Heart right ventricle (tissue), 16 donors: ENCODE data around the gene RBM14. TPM values are rescaled to one million over a fixed set of nuclear protein-coding genes. Genes with fewer than 3 reads are reported as not detected.
A peak's percentile ranks its signal among the peaks of the same experiment; 100 is the strongest.

Source experiments
- ATAC-seq, 8 donors: fragments of 200-7000 bp; cut with Tn5 transposase; one replicate each; pipeline ENCODE4 v1.9.1; 2020; ENCODE audit warnings: mild to moderate bottlenecking in 8 of 8, moderate library complexity in 8 of 8, moderate number of reproducible peaks in 1 of 8
- DNase-seq, 2 donors: peaks; one replicate each; pipeline ENCODE4 v3.0.0-alpha.2; 2020
- H3K27ac ChIP-seq, 10 donors: fragments of 200-600 bp; sonication (generic) in 2 of 10; one replicate each; pipeline versions ENCODE4 v1.5.0 to v1.8.0; 2020 to 2022; ENCODE audit warnings: mild to moderate bottlenecking in 3 of 10
- H3K27me3 ChIP-seq, 7 donors: fragments of 200-600 bp; one replicate each; pipeline ENCODE4 v1.8.0; 2021 to 2022; ENCODE audit warnings: mild to moderate bottlenecking in 2 of 7
- H3K36me3 ChIP-seq, 9 donors: fragments of 200-600 bp; sonication (generic) in 1 of 9; one replicate each; pipeline versions ENCODE4 v1.5.0 to v1.8.0; 2020 to 2022; ENCODE audit warnings: mild to moderate bottlenecking in 2 of 9
- H3K4me1 ChIP-seq, 9 donors: fragments of 200-600 bp; sonication (generic) in 1 of 9; one replicate each; pipeline versions ENCODE4 v1.5.0 to v1.8.0; 2020 to 2022; ENCODE audit warnings: mild to moderate bottlenecking in 4 of 9
- H3K4me3 ChIP-seq, 10 donors: fragments of 200-600 bp; sonication (generic) in 2 of 10; one replicate each; pipeline versions ENCODE4 v1.5.0 to v1.8.0; 2020 to 2022; ENCODE audit warnings: mild to moderate bottlenecking in 7 of 10, moderate library complexity in 2 of 10
- H3K9me3 ChIP-seq, 11 donors: fragments of 200-600 bp in 10 of 11; sonication (generic) in 2 of 11; one replicate each; pipeline versions ENCODE4 v1.5.0 to v1.8.0; 2013 to 2022; ENCODE audit warnings: mild to moderate bottlenecking in 2 of 11, control low read depth in 1 of 11, moderate library complexity in 1 of 11
- CTCF ChIP-seq, 9 donors: fragments of 200-600 bp; sonication (generic) in 2 of 9; IDR thresholded peaks; one replicate each; pipeline versions ENCODE4 v1.5.0 to v1.8.0; 2021 to 2022; ENCODE audit warnings: antibody characterized with exemption in 9 of 9, mild to moderate bottlenecking in 5 of 9, moderate library complexity in 1 of 9
- WGBS, 2 donors: extraction: QIAGEN DNeasy Blood & Tissue Kit; methylation state at CpG; one replicate each; pipeline ENCODE4 v1.1.7; 2013; ENCODE audit warnings: inconsistent platforms in 1 of 2; 5-methylcytosine and 5-hydroxymethylcytosine counted together
- intact Hi-C, 10 donors: fragments of 100-400 bp; cut with DNase I; formaldehyde crosslinking; loops; one replicate each; pipeline versions ENCODE4 v1.11.1 to v1.14.2; 2022
- polyA plus RNA-seq, 2 donors: library from polyadenylated mRNA; stranded (reverse); fragments of 200-250 nt; gene quantifications; one replicate each; pipeline ENCODE4 v1.2.3, GENCODE V29; 2013
- total RNA-seq, 10 donors: library from RNA; stranded (reverse); fragmentation: NEBNext Ultra II Directional in 3 of 10; extraction: Animal tissue kit (Norgen Biotek cat#: 25700) in 3 of 10; gene quantifications; one replicate each; pipeline versions ENCODE4 v1.2.1 to v1.2.4, GENCODE V29; 2021 to 2023
- donor health status: Arrhythmogenic right ventricular cardiomyopathy.
- donor health status: ischemic (EF 13 %, LVEDD 7.1; RV severe dilation, severe dysfunction).
- donor health status: healthy with polysubstance abuse.
- donor health status: DM: no; HTN: yes; CAD: no.
- donor health status: DM: no; HTN: no; CAD: no.
- donor health status: ischemic (EF 25% LVEDD 6.9; RV normal size, moderate dysfunction).
- donor health status: ischemic (EF 25% LVEDD 5.7; RV mildly dilated, moderate dysfunction).
- donor health status: healthy.
- donor health status: DM: yes; HTN: yes; CAD: no.
- donor health status: Ischemic cardiomyopathy.
- donor health status: ischemic (EF 35%, LVEDD 5.7; RV mildly dilated, moderate dysfunction).
- donor health status: nonischemic (EF 11% LVEDD 7.7; RV severe dilation, severe dysfunction).
- donor health status: DM: yes; HTN: yes; CAD: no.
- donor health status: PGD.
- donor health status: ischemic (EF 29% LVEDD 5.4; RV normal size, mild dysfunction).
- donor health status: nonischemic (EF 23%, LVEDD 6.1; RV moderate dilation, normal function).

RBM14 gene
- total and polyA plus RNA-seq, 12 donors = 16.2 to 49.7 (median 28.3) TPM

- Histone ChIP-seq H3K4me3 (no peak overlapping the region), H3K36me3 (peaks cover 0 to 36% (median 10%) of the 10 kb centered on the region in 9 donors), H3K4me1 (peaks cover 8 to 22% (median 17%) of the 10 kb centered on the region in 9 donors), H3K27me3 (no peaks in the 10 kb centered on the region), H3K27ac (peak overlapping the region in 6 of 10 donors; percentile 9 to 57 (median 36)), H3K9me3 (no peaks in the 10 kb centered on the region)
- DNase-seq (peak; percentile 40 to 53), ATAC-seq (peak; percentile 40 to 85 (median 69))
- TF ChIP-seq CTCF (IDR thresholded peaks at IDR 0.05) = no peak
- intact Hi-C loops = no loop called here
- 33 to 36% methylated on average over 8 of the region's 8 CpGs for WGBS, 2 donors
Measured at GRCh38 chr11:66607126-66607834, 9.2 kb upstream of the RBM14 start.

- DNase-seq (no peak), ATAC-seq (no peak)
- no peak for TF ChIP-seq CTCF (IDR thresholded peaks at IDR 0.05)
- no peaks in the 10 kb centered on the region for H3K27me3 ChIP-seq
- WGBS, 2 donors = 60 to 68% methylated on average over 4 of the region's 4 CpGs
- H3K9me3 ChIP-seq = no peaks in the 10 kb centered on the region
- peaks cover 8 to 20% (median 12%) of the 10 kb centered on the region in 9 donors for H3K4me1 ChIP-seq
- H3K36me3 ChIP-seq = peaks cover 0 to 15% (median 8%) of the 10 kb centered on the region in 9 donors
- H3K27ac ChIP-seq = no peak overlapping the region
- no peak overlapping the region for H3K4me3 ChIP-seq
- intact Hi-C loops = no loop called here
Measured at GRCh38 chr11:66609721-66610617, 6.5 kb upstream of the RBM14 start.

- intact Hi-C loops = no loop called here
- TF ChIP-seq CTCF (IDR thresholded peaks at IDR 0.05) = no peak
- Histone ChIP-seq H3K27me3 (no peaks in the 10 kb centered on the region), H3K9me3 (no peaks in the 10 kb centered on the region), H3K27ac (no peak overlapping the region), H3K4me3 (no peak overlapping the region), H3K36me3 (no peaks in the 10 kb centered on the region), H3K4me1 (peaks cover 2 to 21% (median 12%) of the 10 kb centered on the region in 9 donors)
- DNase-seq (no peak), ATAC-seq (no peak)
- 95 to 100% methylated on average over 1 of the region's 1 CpG for WGBS, 2 donors
Measured at GRCh38 chr11:66612458-66612857, 4.0 kb upstream of the RBM14 start.

GRCh38 chr11:66614073-66614472, 2.4 kb upstream of the RBM14 start:
- Histone ChIP-seq H3K9me3 (no peaks in the 10 kb centered on the region), H3K36me3 (peaks cover 0 to 5% (median 0%) of the 10 kb centered on the region in 9 donors), H3K4me3 (no peak overlapping the region), H3K4me1 (peaks cover 7 to 29% (median 22%) of the 10 kb centered on the region in 9 donors), H3K27me3 (no peaks in the 10 kb centered on the region), H3K27ac (no peak overlapping the region)
- intact Hi-C loops = no loop called here
- ATAC-seq (no peak), DNase-seq (no peak)
- WGBS, 2 donors = 73 to 82% methylated on average over 13 of the region's 13 CpGs
- TF ChIP-seq CTCF (IDR thresholded peaks at IDR 0.05) = no peak
